HCT116 (cell line): ENCODE measurements around the gene CHAC1.

Experiments
- POLR2A ChIP-seq: IDR thresholded peaks from 2 replicates; pipeline ENCODE4 v1.7.0; 2011; ENCODE audit warnings: borderline replicate concordance; ENCODE audit not compliant: insufficient read depth, insufficient read length; ENCODE audit errors: extremely low read depth
- YY1 ChIP-seq: IDR thresholded peaks from 2 replicates; pipeline ENCODE4 v1.6.1; 2011; ENCODE audit warnings: low read length, low read depth, moderate library complexity, mild to moderate bottlenecking; ENCODE audit not compliant: insufficient replicate concordance; ENCODE audit errors: extremely low read depth
- ZBTB33 ChIP-seq: IDR thresholded peaks from 2 replicates; pipeline ENCODE4 v1.6.1; 2011; ENCODE audit warnings: mild to moderate bottlenecking, low read length, moderate library complexity; ENCODE audit not compliant: insufficient replicate concordance; ENCODE audit errors: extremely low read depth

GRCh38 chr15:40969363-40969762 lies 16.1 kb downstream of the CHAC1 start:
- no peak for TF ChIP-seq ZBTB33
- no peak for TF ChIP-seq POLR2A
- no peak for TF ChIP-seq YY1
